GM06990 (cell line): ENCODE data around the gene MYPOP.

Experiments
- DNase-seq: peaks from one replicate; pipeline ENCODE4 v3.0.0-alpha.2; 2011; ENCODE audit not compliant: insufficient read length; ENCODE audit errors: extremely low read depth
- H3K27me3 ChIP-seq: replicated peaks from 2 replicates; pipeline ENCODE4 v1.6.0; 2011; ENCODE audit warnings: low read length; ENCODE audit not compliant: control insufficient read depth, insufficient read depth
- H3K36me3 ChIP-seq: 2 replicates; pipeline ENCODE4 v1.5.1; 2011; ENCODE audit warnings: low read length; ENCODE audit not compliant: control insufficient read depth, insufficient read depth
- H3K4me3 ChIP-seq: replicated peaks from 2 replicates; pipeline ENCODE4 v1.5.1; 2011; ENCODE audit warnings: low read depth, mild to moderate bottlenecking, control low read depth, low read length
- CTCF ChIP-seq: IDR thresholded peaks from 2 replicates; pipeline ENCODE4 v1.5.1; 2011; ENCODE audit warnings: low read length, control low read depth, mild to moderate bottlenecking, inconsistent platforms; ENCODE audit not compliant: insufficient read depth, poor library complexity, severe bottlenecking

MYPOP gene

GRCh38 chr19:45918721-45919120 lies 16.3 kb upstream of the MYPOP start:
- TF ChIP-seq CTCF = no peak
- H3K4me3 ChIP-seq = no peak overlapping the region
- DNase-seq = no peak
- H3K27me3 ChIP-seq = peaks cover 2% of the 10 kb centered on the region
- H3K36me3 ChIP-seq = no peaks in the 10 kb centered on the region

GRCh38 chr19:45917421-45918091 lies 15.1 kb upstream of the MYPOP start:
- Histone ChIP-seq H3K4me3 (no peak overlapping the region), H3K36me3 (no peaks in the 10 kb centered on the region), H3K27me3 (peaks cover 2% of the 10 kb centered on the region)
- DNase-seq = no peak
- no peak for TF ChIP-seq CTCF

- H3K36me3 ChIP-seq = no peaks in the 10 kb centered on the region
- peak; percentile 5 for TF ChIP-seq CTCF
- no peaks in the 10 kb centered on the region; the same call in 1 of the 2 replicates for H3K27me3 ChIP-seq
- H3K4me3 ChIP-seq = no peak within 1 kb of the TSS
- no peak for DNase-seq
Measured at GRCh38 chr19:45913874-45914830, 11.7 kb upstream of the MYPOP start, which contains the start of gene NANOS2. Gene NANOS2, minus strand, starts transcription at chr19:45914778. Its CDS starts 85 bp downstream, at chr19:45914693.

- H3K27me3 ChIP-seq = no peaks in the 10 kb centered on the region; the same call in 1 of the 2 replicates
- no peak for DNase-seq
- no peak overlapping the region for H3K4me3 ChIP-seq
- no peak for TF ChIP-seq CTCF
- H3K36me3 ChIP-seq = no peaks in the 10 kb centered on the region
Measured at GRCh38 chr19:45911291-45911690, 8.9 kb upstream of the MYPOP start.

GRCh38 chr19:45908956-45909355 lies 6.5 kb upstream of the MYPOP start:
- DNase-seq = no peak
- Histone ChIP-seq H3K27me3 (no peaks in the 10 kb centered on the region; the same call in 1 of the 2 replicates), H3K36me3 (no peaks in the 10 kb centered on the region), H3K4me3 (no peak overlapping the region)
- no peak for TF ChIP-seq CTCF
